ENCODE data around the gene POPDC2.
"Not testable (repeated sequence)": the region's sequence is repeated elsewhere in the genome, so short reads cannot be mapped to it uniquely, and the experiment has no call there.

Gene POPDC2

GRCh38 chr3:119660474-119661440 is at the start of gene POPDC2:
Gene POPDC2 (minus strand): TSS chr3:119660589. CDS start chr3:119660423, 166 bp downstream.
- peak; percentile 62 for DNase-seq (ENCODE audit: low read depth)

- peak; percentile 5 for DNase-seq (ENCODE audit: low read depth)
These were observed 43.6 kb upstream of the POPDC2 start for GRCh38 chr3:119703820-119704531.

- DNase-seq (ENCODE audit: low read depth) = peak; percentile 91
These were observed 42.4 kb upstream of the POPDC2 start, which contains the start of gene CFAP91 for GRCh38 chr3:119702530-119703527. Gene CFAP91 (plus strand): TSS chr3:119703022. CDS start chr3:119703099, 77 bp downstream.

GRCh38 chr3:119700920-119701734 is 40.7 kb upstream of the POPDC2 start:
- no peak for DNase-seq (ENCODE audit: low read depth)

GRCh38 chr3:119700269-119700919 is 40.0 kb upstream of the POPDC2 start:
- DNase-seq (ENCODE audit: low read depth) = peak; percentile 6

- DNase-seq (ENCODE audit: low read depth) = no peak
These were observed 37.0 kb upstream of the POPDC2 start for GRCh38 chr3:119697394-119697793.

GRCh38 chr3:119695480-119695879 is 35.1 kb upstream of the POPDC2 start:
- peak; percentile 38 for DNase-seq (ENCODE audit: low read depth)

- peak; percentile 35 for DNase-seq (ENCODE audit: low read depth)
These were observed 29.8 kb upstream of the POPDC2 start for GRCh38 chr3:119690043-119690656.

GRCh38 chr3:119683421-119683820 is 23.0 kb upstream of the POPDC2 start:
- no peak for DNase-seq (ENCODE audit: low read depth)

GRCh38 chr3:119681279-119681678 is 20.9 kb upstream of the POPDC2 start:
- peak; percentile 46 for DNase-seq (ENCODE audit: low read depth)

- no peak for DNase-seq (ENCODE audit: low read depth)
These were observed 19.5 kb upstream of the POPDC2 start for GRCh38 chr3:119679874-119680273.

GRCh38 chr3:119678209-119678608 is 17.8 kb upstream of the POPDC2 start:
- DNase-seq (ENCODE audit: low read depth) = not testable (repeated sequence)

- no peak for DNase-seq (ENCODE audit: low read depth)
These were observed 17.2 kb upstream of the POPDC2 start for GRCh38 chr3:119677641-119677934.

GRCh38 chr3:119676771-119677640 is 16.6 kb upstream of the POPDC2 start, which contains the start of gene COX17:
Gene COX17 (minus strand): TSS chr3:119677406. CDS start chr3:119677310, 96 bp downstream.
- DNase-seq (ENCODE audit: low read depth) = peak; percentile 96

- DNase-seq (ENCODE audit: low read depth) = peak; percentile 40
These were observed 15.6 kb upstream of the POPDC2 start for GRCh38 chr3:119676020-119676419.

- DNase-seq (ENCODE audit: low read depth) = no peak
These were observed 14.9 kb upstream of the POPDC2 start for GRCh38 chr3:119675188-119675874.

GRCh38 chr3:119673875-119674274 is 13.5 kb upstream of the POPDC2 start:
- no peak for DNase-seq (ENCODE audit: low read depth)

GRCh38 chr3:119672776-119673175 is 12.4 kb upstream of the POPDC2 start:
- no peak for DNase-seq (ENCODE audit: low read depth)
